Fibroblast of lung (primary cell): Measurements from ENCODE around the gene SNX6.

Source experiments
- CTCF ChIP-seq, 2 donors: IDR thresholded peaks in 1 of 2; conservative IDR thresholded peaks in 1 of 2; 1 replicate in 1 of 2; 2 replicates in 1 of 2; pipeline ENCODE4 v1.5.1; 2011 to 2012; ENCODE audit warnings: low read length in 2 of 2, control low read depth in 1 of 2, inconsistent platforms in 1 of 2, low read depth in 1 of 2, mild to moderate bottlenecking in 1 of 2
- EZH2 ChIP-seq: IDR thresholded peaks from 2 replicates; pipeline ENCODE4 v1.5.1; 2012; ENCODE audit warnings: low read length, control low read depth, mild to moderate bottlenecking; ENCODE audit errors: missing control alignments

- TF ChIP-seq CTCF (conservative IDR thresholded peaks at IDR 0.05 in 1 of 2, IDR thresholded peaks at IDR 0.05 in 1 of 2; ENCODE audit: low read depth in 1 of 2, low read length in 2 of 2) = no peak
- no peak for TF ChIP-seq EZH2
Observed at GRCh38 chr14:34605461-34605860, 24.5 kb downstream of the SNX6 start.
